CD4-positive, alpha-beta T cell (primary cell): ENCODE data around the gene TRPM1. TPM values are rescaled to one million over a fixed set of nuclear protein-coding genes. Genes with fewer than 3 reads are reported as not detected.

Experiments
- ATAC-seq: fragments of 200-7000 bp; cut with Tn5 transposase; one replicate; pipeline ENCODE4 v1.10.0; 2022; ENCODE audit warnings: mild to moderate bottlenecking; ENCODE audit not compliant: poor library complexity
- CTCF ChIA-PET: fragments of 350-600 bp; sonication (Branson Sonifier 250); formaldehyde crosslinking; loops from one replicate; lab custom pipeline; 2021; ENCODE audit warnings: antibody characterized with exemption, inconsistent platforms; lab: Charles Lee
- POLR2A ChIA-PET: fragments of 350-600 bp; sonication (Branson Sonifier 250); formaldehyde crosslinking; loops from one replicate; lab custom pipeline; 2021; ENCODE audit warnings: antibody characterized with exemption, inconsistent platforms; lab: Charles Lee
- DNase-seq, 14 experiments: peaks; one replicate each; pipeline ENCODE4 v3.0.0-alpha.2; 2013 to 2020; ENCODE audit warnings: mixed read lengths in 2 of 14
- H3K27ac ChIP-seq, 2 donors: one replicate each; pipeline versions ENCODE4 v1.5.1 to v1.7.0; 2013; ENCODE audit warnings: low read length in 2 of 2, low read depth in 1 of 2, mild to moderate bottlenecking in 1 of 2
- H3K27me3 ChIP-seq, 2 experiments: 1 replicate in 1 of 2; 2 replicates in 1 of 2; pipeline versions ENCODE4 v1.6.1 to v1.7.0; 2013; ENCODE audit warnings: low read length in 2 of 2, control low read depth in 1 of 2, mild to moderate bottlenecking in 1 of 2, moderate library complexity in 1 of 2; ENCODE audit not compliant: insufficient read depth in 2 of 2, control insufficient read depth in 1 of 2
- H3K36me3 ChIP-seq: one replicate; pipeline ENCODE4 v1.6.1; 2013; ENCODE audit warnings: low read length, control low read depth; ENCODE audit not compliant: insufficient read depth
- H3K4me1 ChIP-seq: one replicate; pipeline ENCODE4 v1.6.1; 2013; ENCODE audit warnings: low read length, control low read depth; ENCODE audit not compliant: insufficient read depth
- H3K4me3 ChIP-seq: one replicate; pipeline ENCODE4 v1.5.1; 2013; ENCODE audit warnings: mild to moderate bottlenecking, low read length, moderate library complexity
- H3K9me3 ChIP-seq, 2 experiments: 1 replicate in 1 of 2; 2 replicates in 1 of 2; pipeline versions ENCODE4 v1.6.1 to v1.7.0; 2013; ENCODE audit warnings: low read length in 2 of 2, mild to moderate bottlenecking in 2 of 2, control low read depth in 1 of 2, moderate library complexity in 1 of 2; ENCODE audit not compliant: control insufficient read depth in 1 of 2, insufficient read depth in 1 of 2
- H3K27ac Mint-ChIP-seq: one replicate; pipeline ENCODE4 v1.8.0; 2020; ENCODE audit warnings: mixed read lengths
- H3K27me3 Mint-ChIP-seq: one replicate; pipeline ENCODE4 v1.8.0; 2021; ENCODE audit warnings: mixed read lengths
- H3K36me3 Mint-ChIP-seq: one replicate; pipeline ENCODE4 v1.8.0; 2021; ENCODE audit warnings: low read depth, mixed read lengths
- H3K4me1 Mint-ChIP-seq: one replicate; pipeline ENCODE4 v1.8.0; 2021; ENCODE audit warnings: low read depth, mixed read lengths
- H3K4me3 Mint-ChIP-seq: one replicate; pipeline ENCODE4 v1.8.0; 2020; ENCODE audit warnings: mild to moderate bottlenecking, mixed read lengths
- H3K9me3 Mint-ChIP-seq: one replicate; pipeline ENCODE4 v1.8.0; 2020; ENCODE audit warnings: mixed read lengths
- CTCF ChIP-seq: fragments of 200-600 bp; IDR thresholded peaks from one replicate; pipeline ENCODE4 v1.8.0; 2022; ENCODE audit warnings: antibody characterized with exemption, mild to moderate bottlenecking
- intact Hi-C, 2 experiments: fragments of 100-400 bp; cut with DNase I in 1 of 2; cut with micrococcal nuclease in 1 of 2; formaldehyde crosslinking; loops; one replicate each; pipeline versions ENCODE4 v1.15.1 to v1.9.0; 2023 to 2025; cut with DNase I, micrococcal nuclease
- total RNA-seq, 174 experiments: library from RNA in 2 of 174; stranded (reverse) in 2 of 174; gene quantifications; one replicate each; pipeline ENCODE4 v1.2.3 and lab custom pipeline; 2021 to 2026

TRPM1 gene
- total RNA-seq, 2 experiments from 2014 or later = not detected

- H3K27me3 Mint-ChIP-seq = peaks cover 1% of the 10 kb centered on the region
- H3K4me3 Mint-ChIP-seq = no peak overlapping the region
- Histone ChIP-seq H3K27me3 (no peaks in the 10 kb centered on the region), H3K27ac (no peak overlapping the region), H3K36me3 (no peaks in the 10 kb centered on the region), H3K4me1 (no peaks in the 10 kb centered on the region), H3K4me3 (no peak overlapping the region), H3K9me3 (no peaks in the 10 kb centered on the region)
- H3K27ac Mint-ChIP-seq = no peak overlapping the region
- DNase-seq (no peak), ATAC-seq (no peak)
- no peaks in the 10 kb centered on the region for H3K9me3 Mint-ChIP-seq
- CTCF ChIA-PET = no interaction called here
- H3K4me1 Mint-ChIP-seq = no peaks in the 10 kb centered on the region
- TF ChIP-seq CTCF = no peak
- intact Hi-C loops = no loop called here
- POLR2A ChIA-PET = no interaction called here
- no peaks in the 10 kb centered on the region for H3K36me3 Mint-ChIP-seq
Observed at GRCh38 chr15:31051496-31052080, 49.9 kb downstream of the TRPM1 start.

GRCh38 chr15:31050953-31051352 is 50.6 kb downstream of the TRPM1 start:
- no peaks in the 10 kb centered on the region for H3K27me3 ChIP-seq
- H3K9me3 ChIP-seq = no peaks in the 10 kb centered on the region
- ChIA-PET CTCF (no interaction called here), POLR2A (no interaction called here)
- no peaks in the 10 kb centered on the region for H3K4me1 ChIP-seq
- Mint-ChIP-seq H3K4me1 (no peaks in the 10 kb centered on the region), H3K27ac (no peak overlapping the region), H3K4me3 (no peak overlapping the region), H3K9me3 (no peaks in the 10 kb centered on the region), H3K27me3 (peaks cover 6% of the 10 kb centered on the region), H3K36me3 (no peaks in the 10 kb centered on the region)
- intact Hi-C loops = no loop called here
- no peak for TF ChIP-seq CTCF
- ATAC-seq = no peak
- no peaks in the 10 kb centered on the region for H3K36me3 ChIP-seq
- no peak overlapping the region for H3K4me3 ChIP-seq
- DNase-seq = no peak
- H3K27ac ChIP-seq = no peak overlapping the region

GRCh38 chr15:31049682-31050615 is 51.6 kb downstream of the TRPM1 start:
- intact Hi-C loops = no loop called here
- no peak overlapping the region for H3K4me3 ChIP-seq
- no peaks in the 10 kb centered on the region for H3K9me3 ChIP-seq
- DNase-seq (no peak), ATAC-seq (no peak)
- no peak overlapping the region for H3K27ac Mint-ChIP-seq
- no peaks in the 10 kb centered on the region for H3K9me3 Mint-ChIP-seq
- no peaks in the 10 kb centered on the region for H3K4me1 ChIP-seq
- H3K27me3 ChIP-seq = no peaks in the 10 kb centered on the region
- H3K36me3 ChIP-seq = no peaks in the 10 kb centered on the region
- H3K4me1 Mint-ChIP-seq = no peaks in the 10 kb centered on the region
- ChIA-PET CTCF (no interaction called here), POLR2A (no interaction called here)
- TF ChIP-seq CTCF = no peak
- H3K27me3 Mint-ChIP-seq = peaks cover 6% of the 10 kb centered on the region
- H3K36me3 Mint-ChIP-seq = no peaks in the 10 kb centered on the region
- H3K27ac ChIP-seq = no peak overlapping the region
- H3K4me3 Mint-ChIP-seq = no peak overlapping the region
